Measurements from ENCODE around the gene TESK2. TPM values are rescaled to one million over a fixed set of nuclear protein-coding genes. Genes with fewer than 3 reads are reported as not detected.
"Not testable (repeated sequence)": the region's sequence is repeated elsewhere in the genome, so short reads cannot be mapped to it uniquely, and the experiment has no call there.

TESK2 gene
- total RNA-seq, 1 donor from 2014 or later: 14.9 TPM

GRCh38 chr1:45491487-45492260, 711 bp upstream of the TESK2 start:
- peak overlapping the region; percentile 61 for H3K4me2 ChIP-seq
- H2AFZ ChIP-seq (replicated peaks): peak overlapping the region; percentile 27
- peaks cover 15% of the 10 kb centered on the region for H3K27me3 ChIP-seq
- no peak overlapping the region for H3K9ac ChIP-seq
- peaks cover 13% of the 10 kb centered on the region for H3K27me3 Mint-ChIP-seq (ENCODE audit: insufficient read depth, low read depth)
- H3K27ac Mint-ChIP-seq: no peak overlapping the region
- no peak for TF ChIP-seq CTCF (IDR thresholded peaks at IDR 0.05)
- no peak for TF ChIP-seq EZH2 (IDR thresholded peaks at IDR 0.05)
- TF ChIP-seq EZH2phosphoT487 (IDR thresholded peaks at IDR 0.05): no peak
- no peak overlapping the region for H3K4me3 Mint-ChIP-seq
- H3F3A ChIP-seq (ENCODE audit: low read depth): peaks cover 24% of the 10 kb centered on the region
- no peak for DNase-seq (ENCODE audit: low spot score)
- peak overlapping the region; percentile 36 for H3K4me3 ChIP-seq
- peaks cover 10% of the 10 kb centered on the region for H3K4me1 ChIP-seq
- H3K9me3 Mint-ChIP-seq: peaks cover 3% of the 10 kb centered on the region
- peaks cover 3% of the 10 kb centered on the region for H3K4me1 Mint-ChIP-seq
- H3K27ac ChIP-seq: no peak overlapping the region
- H3K9me3 ChIP-seq (ENCODE audit: low read depth): no peaks in the 10 kb centered on the region
- no peaks in the 10 kb centered on the region for H3K36me3 Mint-ChIP-seq
- H3K79me2 ChIP-seq (ENCODE audit: low read depth): peaks cover 10% of the 10 kb centered on the region
- H3K36me3 ChIP-seq: no peaks in the 10 kb centered on the region
- peaks cover 8% of the 10 kb centered on the region for H4K20me1 ChIP-seq (ENCODE audit: low read depth)

GRCh38 chr1:45490121-45490625, 790 bp downstream of the TESK2 start:
- H3K27me3 ChIP-seq: peaks cover 15% of the 10 kb centered on the region
- peaks cover 10% of the 10 kb centered on the region for H3K79me2 ChIP-seq (ENCODE audit: low read depth)
- Mint-ChIP-seq H3K4me1 (peaks cover 3% of the 10 kb centered on the region), H3K9me3 (no peaks in the 10 kb centered on the region), H3K4me3 (no peak overlapping the region), H3K27me3 (ENCODE audit: insufficient read depth, low read depth) (peaks cover 16% of the 10 kb centered on the region), H3K36me3 (no peaks in the 10 kb centered on the region), H3K27ac (no peak overlapping the region)
- H3F3A ChIP-seq (ENCODE audit: low read depth): peaks cover 24% of the 10 kb centered on the region
- peaks cover 10% of the 10 kb centered on the region for H3K4me1 ChIP-seq
- TF ChIP-seq EZH2 (IDR thresholded peaks at IDR 0.05) (no peak), CTCF (IDR thresholded peaks at IDR 0.05) (no peak), EZH2phosphoT487 (IDR thresholded peaks at IDR 0.05) (no peak)
- no peaks in the 10 kb centered on the region for H3K36me3 ChIP-seq
- H3K4me3 ChIP-seq: peak overlapping the region; percentile 65
- no peaks in the 10 kb centered on the region for H3K9me3 ChIP-seq (ENCODE audit: low read depth)
- DNase-seq (ENCODE audit: low spot score): no peak
- H3K9ac ChIP-seq: peak overlapping the region; percentile 38
- H3K27ac ChIP-seq: no peak overlapping the region
- peaks cover 8% of the 10 kb centered on the region for H4K20me1 ChIP-seq (ENCODE audit: low read depth)
- peak overlapping the region; percentile 90 for H3K4me2 ChIP-seq
- peak overlapping the region; percentile 56 for H2AFZ ChIP-seq (replicated peaks)

DNA sequence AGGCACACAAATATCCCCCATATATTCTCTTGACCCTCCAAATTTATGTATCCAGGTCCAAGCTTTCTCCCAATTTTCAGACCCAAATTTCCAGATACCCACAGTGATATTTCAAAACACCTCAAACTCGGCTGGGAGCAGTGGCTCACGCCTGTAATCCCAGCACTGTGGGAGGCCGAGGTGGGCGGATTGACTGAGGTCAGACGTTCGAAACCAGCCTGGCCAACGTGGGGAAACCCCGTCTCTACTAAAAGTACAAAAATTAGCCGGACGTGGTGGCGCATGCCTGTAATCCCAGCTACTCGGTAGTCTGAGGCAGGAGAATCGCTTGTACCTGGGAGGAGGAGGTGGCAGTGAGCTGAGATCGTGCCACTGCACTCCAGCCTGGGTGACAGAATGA, 1.6 kb downstream of the TESK2 start:
- not testable (repeated sequence) for H3K36me3 Mint-ChIP-seq; H3K27ac Mint-ChIP-seq; H3K9ac ChIP-seq; H3K9me3 Mint-ChIP-seq; H4K20me1 ChIP-seq (ENCODE audit: low read depth); DNase-seq (ENCODE audit: low spot score); H3K4me1 Mint-ChIP-seq; H2AFZ ChIP-seq (replicated peaks); H3K36me3 ChIP-seq; H3K4me1 ChIP-seq; H3K27ac ChIP-seq; H3K9me3 ChIP-seq (ENCODE audit: low read depth)
- Histone ChIP-seq H3K79me2 (ENCODE audit: low read depth) (peaks cover 10% of the 10 kb centered on the region), H3K4me3 (peak overlapping the region; percentile 65), H3F3A (ENCODE audit: low read depth) (peaks cover 24% of the 10 kb centered on the region), H3K27me3 (peaks cover 15% of the 10 kb centered on the region), H3K4me2 (peak overlapping the region; percentile 90)
- Mint-ChIP-seq H3K4me3 (peak overlapping the region; percentile 6), H3K27me3 (ENCODE audit: insufficient read depth, low read depth) (peaks cover 16% of the 10 kb centered on the region)
